GM12891 (cell line): Measurements from ENCODE around the gene DDX25.

Experiments used
- PAX5 ChIP-seq: IDR thresholded peaks from 2 replicates; pipeline ENCODE4 v1.6.1; 2011; ENCODE audit warnings: low read length, moderate library complexity, mild to moderate bottlenecking; ENCODE audit not compliant: insufficient read depth, severe bottlenecking
- POLR2A ChIP-seq: IDR thresholded peaks from 2 replicates; pipeline ENCODE4 v1.6.1; 2011; ENCODE audit warnings: low read depth, low read length, control low read depth
- POLR2AphosphoS5 ChIP-seq: IDR thresholded peaks from 2 replicates; pipeline ENCODE4 v1.6.1; 2011; ENCODE audit warnings: low read depth, low read length, control low read depth
- POU2F2 ChIP-seq: IDR thresholded peaks from 2 replicates; pipeline ENCODE4 v1.6.1; 2011; ENCODE audit warnings: low read depth, mild to moderate bottlenecking, control low read depth, low read length, moderate library complexity
- SPI1 ChIP-seq: IDR thresholded peaks from 2 replicates; pipeline ENCODE4 v1.6.1; 2011; ENCODE audit warnings: low read depth, low read length, control low read depth
- TAF1 ChIP-seq: IDR thresholded peaks from 2 replicates; pipeline ENCODE4 v1.6.1; 2011; ENCODE audit warnings: low read depth, low read length, control low read depth

DNA sequence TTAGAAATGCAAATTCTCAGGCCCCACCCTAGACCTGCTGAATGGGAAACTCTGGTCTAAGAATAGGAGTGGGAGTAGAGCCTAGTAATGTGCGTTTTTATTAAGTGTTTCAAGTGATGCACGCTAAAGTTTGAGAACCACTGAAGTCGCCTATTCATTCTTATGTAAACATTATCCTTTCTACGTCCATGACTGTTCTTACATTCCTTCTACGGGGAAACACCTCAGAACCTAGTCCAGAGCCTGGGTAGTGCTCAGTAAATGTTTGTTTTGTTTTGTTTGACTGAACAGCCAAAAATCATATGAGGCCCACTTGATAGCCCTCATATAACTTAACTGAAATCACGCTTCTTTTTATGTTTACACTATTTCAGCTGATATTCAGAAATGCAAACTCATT lies 71.3 kb downstream of the DDX25 start:
- TF ChIP-seq POLR2A (no peak), POLR2AphosphoS5 (no peak), POU2F2 (no peak), TAF1 (no peak), PAX5 (no peak), SPI1 (no peak)
